ENCODE results near the gene STIM2.
A peak's percentile ranks its signal among the peaks of the same experiment; 100 is the strongest.
"Not testable (repeated sequence)": the region's sequence is repeated elsewhere in the genome, so short reads cannot be mapped to it uniquely, and the experiment has no call there.

STIM2 gene

DNA sequence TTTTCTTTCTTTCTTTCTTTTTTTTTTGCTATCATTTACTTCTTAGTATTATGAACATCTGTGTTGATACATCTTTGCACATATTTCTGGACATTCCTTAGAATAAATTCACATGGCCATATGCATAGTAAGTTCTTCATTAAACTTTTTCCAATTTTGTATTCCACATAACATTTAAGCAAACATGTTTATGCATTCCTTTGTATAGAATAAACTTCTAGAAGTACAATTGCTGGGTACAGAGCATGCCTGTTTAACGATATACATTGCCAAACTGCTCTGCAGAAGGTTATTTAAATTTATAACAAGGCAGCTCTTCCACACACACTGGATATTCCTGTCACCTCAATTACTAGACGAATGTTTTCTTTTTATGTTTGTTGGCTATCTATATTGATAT is 36.0 kb upstream of the STIM2 start:
- in situ Hi-C loops (cut with MboI; ENCODE audit: low pct_unique_long_range_greater_than_20kb, low sequenced_read_pairs, unreplicated experiment): no loop called here
- DNase-seq (ENCODE audit: low spot score): no peak

DNA sequence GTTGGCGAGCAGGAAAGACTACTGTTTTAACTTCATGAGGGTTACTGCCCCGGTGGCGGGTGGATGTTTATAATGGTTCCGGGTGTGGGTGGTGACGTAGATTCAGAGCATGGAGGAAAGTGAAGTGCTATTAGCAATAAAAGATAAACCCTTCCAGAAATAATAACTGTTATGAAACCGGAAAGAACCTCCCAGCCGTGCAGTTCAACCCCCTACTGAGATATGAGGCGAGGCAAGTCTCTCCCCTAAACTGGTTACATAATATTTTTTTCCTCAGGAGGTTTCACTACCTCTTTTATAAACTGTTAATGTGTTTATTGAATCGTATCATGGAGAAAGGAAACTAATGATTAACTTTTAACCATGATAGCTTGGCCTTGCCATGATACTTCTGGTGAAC is 33.9 kb upstream of the STIM2 start:
- TF ChIP-seq, protein P1, sequence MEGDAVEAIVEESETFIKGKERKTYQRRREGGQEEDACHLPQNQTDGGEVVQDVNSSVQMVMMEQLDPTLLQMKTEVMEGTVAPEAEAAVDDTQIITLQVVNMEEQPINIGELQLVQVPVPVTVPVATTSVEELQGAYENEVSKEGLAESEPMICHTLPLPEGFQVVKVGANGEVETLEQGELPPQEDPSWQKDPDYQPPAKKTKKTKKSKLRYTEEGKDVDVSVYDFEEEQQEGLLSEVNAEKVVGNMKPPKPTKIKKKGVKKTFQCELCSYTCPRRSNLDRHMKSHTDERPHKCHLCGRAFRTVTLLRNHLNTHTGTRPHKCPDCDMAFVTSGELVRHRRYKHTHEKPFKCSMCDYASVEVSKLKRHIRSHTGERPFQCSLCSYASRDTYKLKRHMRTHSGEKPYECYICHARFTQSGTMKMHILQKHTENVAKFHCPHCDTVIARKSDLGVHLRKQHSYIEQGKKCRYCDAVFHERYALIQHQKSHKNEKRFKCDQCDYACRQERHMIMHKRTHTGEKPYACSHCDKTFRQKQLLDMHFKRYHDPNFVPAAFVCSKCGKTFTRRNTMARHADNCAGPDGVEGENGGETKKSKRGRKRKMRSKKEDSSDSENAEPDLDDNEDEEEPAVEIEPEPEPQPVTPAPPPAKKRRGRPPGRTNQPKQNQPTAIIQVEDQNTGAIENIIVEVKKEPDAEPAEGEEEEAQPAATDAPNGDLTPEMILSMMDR (IDR thresholded peaks at IDR 0.05; ENCODE audit: extremely low read depth, insufficient read depth, missing control alignments): no peak
- in situ Hi-C loops (cut with MboI; ENCODE audit: low pct_unique_long_range_greater_than_20kb, low sequenced_read_pairs, unreplicated experiment): no loop called here
- peak; percentile 64 for DNase-seq (ENCODE audit: low spot score)

More for the DNA sequence above, 36.0 kb upstream of the STIM2 start:
- TF ChIP-seq, protein P1 (IDR thresholded peaks at IDR 0.05; ENCODE audit: extremely low read depth, insufficient read depth, missing control alignments): no peak

DNA sequence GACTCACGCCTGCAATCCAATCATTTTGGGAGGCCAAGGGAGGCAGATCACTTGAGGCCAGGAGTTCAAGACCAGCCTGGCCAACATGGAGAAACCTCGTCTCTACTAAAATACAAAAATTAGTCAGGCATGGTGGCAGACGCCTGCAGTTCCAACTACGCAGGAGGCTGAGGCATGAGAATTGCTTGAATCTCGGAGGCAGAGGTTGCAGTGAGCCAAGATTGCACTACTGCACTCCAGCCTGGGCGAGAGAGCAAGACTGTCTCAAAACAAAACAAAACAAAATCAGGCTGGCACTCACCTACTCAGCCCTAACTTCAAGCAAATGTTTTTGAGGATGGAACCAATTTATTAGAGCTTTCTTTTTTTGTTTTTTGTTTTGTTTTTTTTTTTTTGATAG is 33.3 kb upstream of the STIM2 start:
- DNase-seq (ENCODE audit: low spot score); in situ Hi-C loops (cut with MboI; ENCODE audit: low pct_unique_long_range_greater_than_20kb, low sequenced_read_pairs, unreplicated experiment): not testable (repeated sequence)

DNA sequence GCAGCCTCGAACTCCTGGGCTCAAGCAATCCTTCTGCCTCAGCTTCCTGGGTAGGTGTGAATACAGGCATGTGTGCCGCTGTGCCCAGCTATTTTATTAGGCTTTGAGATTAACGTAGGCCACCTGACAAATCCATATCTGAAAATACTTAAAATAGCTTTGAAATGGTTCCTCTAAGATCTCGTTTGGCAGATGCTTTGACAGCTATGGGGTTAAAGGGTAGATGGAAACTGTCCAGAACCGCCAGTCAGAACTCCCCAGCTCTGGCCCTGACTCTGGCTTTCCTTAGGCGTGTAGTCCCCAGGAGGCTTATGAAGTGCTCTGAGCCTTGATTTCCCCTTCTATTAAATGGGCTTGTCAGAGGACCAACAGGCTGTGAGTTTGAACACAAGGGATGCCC is 32.8 kb upstream of the STIM2 start:
- DNase-seq (ENCODE audit: low spot score): no peak
- in situ Hi-C loops (cut with MboI; ENCODE audit: low pct_unique_long_range_greater_than_20kb, low sequenced_read_pairs, unreplicated experiment): no loop called here
- TF ChIP-seq, protein P1 (IDR thresholded peaks at IDR 0.05; ENCODE audit: extremely low read depth, insufficient read depth, missing control alignments): no peak

DNA sequence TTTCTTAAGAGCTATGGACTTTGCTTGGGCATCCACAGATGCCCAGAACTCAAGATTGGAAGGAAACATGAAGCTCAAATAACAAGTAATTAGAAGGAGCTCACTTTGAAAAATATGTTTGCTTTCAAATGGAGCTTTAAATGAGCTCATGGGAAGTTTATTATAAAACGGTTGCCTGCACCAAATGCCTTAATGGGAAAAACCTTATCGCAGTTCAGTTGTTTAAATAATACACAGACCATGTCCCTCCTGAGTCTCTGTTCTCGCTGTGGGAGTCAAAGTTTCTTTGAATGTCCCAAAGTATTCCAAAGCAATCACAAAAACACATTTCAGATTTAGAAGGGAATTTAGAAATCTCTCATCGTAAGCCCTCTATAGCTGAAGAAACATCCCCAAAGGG is 31.6 kb upstream of the STIM2 start:
- no peak for DNase-seq (ENCODE audit: low spot score)
- TF ChIP-seq, protein P1 (IDR thresholded peaks at IDR 0.05; ENCODE audit: extremely low read depth, insufficient read depth, missing control alignments): no peak
- in situ Hi-C loops (cut with MboI; ENCODE audit: low pct_unique_long_range_greater_than_20kb, low sequenced_read_pairs, unreplicated experiment): no loop called here

DNA sequence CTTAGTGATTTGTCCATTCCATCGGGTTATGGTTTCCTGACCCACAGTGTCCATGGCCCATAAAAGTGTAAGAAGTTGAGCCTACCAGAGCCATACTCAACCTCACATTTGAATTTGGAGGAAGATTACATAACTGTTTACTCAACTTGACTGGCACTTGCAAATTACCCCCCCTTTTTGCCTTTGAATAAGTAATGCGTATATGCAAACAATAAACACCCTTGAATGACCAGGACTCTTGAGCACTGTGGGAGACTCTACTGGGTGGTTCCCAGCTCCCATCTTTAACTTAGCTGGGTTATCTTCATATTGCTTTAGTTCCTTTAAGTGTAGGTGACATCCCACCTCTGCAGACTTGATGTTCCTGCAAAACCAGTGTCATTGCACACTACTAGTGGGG is 30.6 kb upstream of the STIM2 start:
- in situ Hi-C loops (cut with MboI; ENCODE audit: low pct_unique_long_range_greater_than_20kb, low sequenced_read_pairs, unreplicated experiment): no loop called here
- TF ChIP-seq, protein P1 (IDR thresholded peaks at IDR 0.05; ENCODE audit: extremely low read depth, insufficient read depth, missing control alignments): no peak
- no peak for DNase-seq (ENCODE audit: low spot score)

DNA sequence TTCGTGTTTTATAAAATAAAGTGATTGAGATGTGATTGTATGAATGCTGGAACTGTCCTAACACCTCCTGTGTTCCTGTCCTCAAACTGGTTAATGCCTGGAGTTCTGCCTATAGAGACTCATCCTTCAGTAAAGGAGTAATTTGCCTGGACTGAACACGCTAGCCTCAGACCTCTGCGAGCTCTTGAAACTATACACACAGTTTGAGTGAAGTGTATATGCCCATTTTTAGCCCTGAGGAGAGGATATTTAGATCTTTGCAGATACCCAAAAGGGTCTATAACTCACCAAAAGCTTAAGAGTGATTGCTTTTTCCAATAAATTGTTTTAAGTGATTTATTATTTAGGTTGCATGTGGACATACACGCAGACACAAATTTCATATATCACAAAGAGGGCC is 29.9 kb upstream of the STIM2 start:
- TF ChIP-seq, protein P1 (IDR thresholded peaks at IDR 0.05; ENCODE audit: extremely low read depth, insufficient read depth, missing control alignments): no peak
- no peak for DNase-seq (ENCODE audit: low spot score)
- in situ Hi-C loops (cut with MboI; ENCODE audit: low pct_unique_long_range_greater_than_20kb, low sequenced_read_pairs, unreplicated experiment): no loop called here

Data from GM13977 (cell line).